GM10248 (cell line): ENCODE data around the gene SPDYE17.
"Not testable (repeated sequence)": the region's sequence is repeated elsewhere in the genome, so short reads cannot be mapped to it uniquely, and the experiment has no call there.

Experiments
- CTCF ChIA-PET: fragments of 300-600 bp; sonication (Branson Sonifier 250); formaldehyde crosslinking; extraction: SDS; loops from one replicate; lab custom pipeline; 2021; ENCODE audit warnings: antibody characterized with exemption; lab: Yijun Ruan, JAX
- POLR2A ChIA-PET: fragments of 350-650 bp; sonication (Branson Sonifier 250); formaldehyde crosslinking; extraction: SDS; loops from one replicate; lab custom pipeline; 2020; ENCODE audit warnings: antibody characterized with exemption; lab: Yijun Ruan, JAX
- DNase-seq: peaks from one replicate; pipeline ENCODE4 v3.0.0; 2012; ENCODE audit errors: extremely low spot score
- TF ChIP-seq, protein P1 (sequence below): IDR thresholded peaks from 2 replicates; pipeline ENCODE4 v1.5.1; 2012; ENCODE audit warnings: mild to moderate bottlenecking, low read depth; ENCODE audit errors: extremely low read depth, missing control alignments, control extremely low read depth

SPDYE17 gene

GRCh38 chr7:77002678-77003233, 29.4 kb downstream of the SPDYE17 start:
- POLR2A ChIA-PET, CTCF ChIA-PET, DNase-seq: not testable (repeated sequence)

DNA sequence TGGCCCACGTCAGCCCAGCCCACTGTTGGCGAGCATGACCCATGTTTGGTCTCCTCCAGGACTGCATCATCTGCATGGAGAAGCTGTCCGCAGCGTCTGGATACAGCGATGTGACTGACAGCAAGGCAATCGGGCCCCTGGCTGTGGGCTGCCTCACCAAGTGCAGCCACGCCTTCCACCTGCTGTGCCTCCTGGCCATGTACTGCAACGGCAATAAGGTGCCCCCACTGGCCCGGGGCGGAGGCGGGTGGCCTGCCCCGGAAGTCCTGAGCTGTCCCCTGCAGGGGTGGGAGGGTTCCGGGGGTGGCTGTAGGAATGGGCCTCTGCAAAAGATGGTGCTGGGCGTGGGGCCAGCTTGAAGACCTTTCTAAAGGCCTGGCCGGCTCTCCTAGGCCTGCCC, 30.1 kb downstream of the SPDYE17 start:
- DNase-seq, POLR2A ChIA-PET, CTCF ChIA-PET: not testable (repeated sequence)

GRCh38 chr7:76999474-77000107, 32.6 kb downstream of the SPDYE17 start:
- CTCF ChIA-PET, DNase-seq, POLR2A ChIA-PET: not testable (repeated sequence)

DNA sequence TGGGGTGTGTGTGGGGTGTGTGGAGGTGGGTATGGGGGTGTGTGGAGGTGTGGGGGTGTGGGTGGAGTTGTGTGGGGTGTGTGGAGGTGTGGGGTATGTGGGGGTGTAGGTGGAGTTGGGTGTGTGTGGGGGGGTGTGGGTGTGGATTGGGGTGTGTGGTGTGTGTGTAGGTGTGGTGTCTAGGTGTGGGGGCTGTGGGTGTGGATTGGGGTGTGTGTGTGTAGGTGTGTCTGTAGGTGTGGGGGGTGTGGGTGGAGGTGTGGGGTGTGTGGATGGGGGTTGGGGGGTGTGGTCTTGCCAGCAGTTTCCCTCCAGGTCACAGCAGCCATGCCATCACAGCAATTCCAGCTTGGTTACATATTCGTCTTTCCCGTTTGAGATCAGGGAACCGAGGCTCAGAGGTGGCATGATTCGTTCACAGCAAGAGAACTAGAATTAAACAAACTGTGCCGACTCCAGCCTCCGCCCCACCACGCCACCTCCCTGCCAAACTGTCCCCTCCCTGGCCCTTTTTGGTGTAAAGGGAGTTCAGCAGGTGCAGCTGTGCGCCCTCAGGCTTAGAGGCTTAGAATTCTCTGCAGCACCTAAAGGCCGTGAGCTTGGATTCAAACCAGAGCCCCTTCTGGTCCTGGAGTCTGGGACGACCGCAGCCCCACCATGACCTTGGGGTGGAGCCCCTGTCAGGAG, 33.3 kb downstream of the SPDYE17 start:
- POLR2A ChIA-PET, CTCF ChIA-PET: not testable (repeated sequence)
- DNase-seq = peak; percentile 42

- no peak for DNase-seq
- ChIA-PET CTCF (no interaction called here), POLR2A (no interaction called here)
- TF ChIP-seq, protein P1, sequence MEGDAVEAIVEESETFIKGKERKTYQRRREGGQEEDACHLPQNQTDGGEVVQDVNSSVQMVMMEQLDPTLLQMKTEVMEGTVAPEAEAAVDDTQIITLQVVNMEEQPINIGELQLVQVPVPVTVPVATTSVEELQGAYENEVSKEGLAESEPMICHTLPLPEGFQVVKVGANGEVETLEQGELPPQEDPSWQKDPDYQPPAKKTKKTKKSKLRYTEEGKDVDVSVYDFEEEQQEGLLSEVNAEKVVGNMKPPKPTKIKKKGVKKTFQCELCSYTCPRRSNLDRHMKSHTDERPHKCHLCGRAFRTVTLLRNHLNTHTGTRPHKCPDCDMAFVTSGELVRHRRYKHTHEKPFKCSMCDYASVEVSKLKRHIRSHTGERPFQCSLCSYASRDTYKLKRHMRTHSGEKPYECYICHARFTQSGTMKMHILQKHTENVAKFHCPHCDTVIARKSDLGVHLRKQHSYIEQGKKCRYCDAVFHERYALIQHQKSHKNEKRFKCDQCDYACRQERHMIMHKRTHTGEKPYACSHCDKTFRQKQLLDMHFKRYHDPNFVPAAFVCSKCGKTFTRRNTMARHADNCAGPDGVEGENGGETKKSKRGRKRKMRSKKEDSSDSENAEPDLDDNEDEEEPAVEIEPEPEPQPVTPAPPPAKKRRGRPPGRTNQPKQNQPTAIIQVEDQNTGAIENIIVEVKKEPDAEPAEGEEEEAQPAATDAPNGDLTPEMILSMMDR = no peak
These were observed 33.9 kb downstream of the SPDYE17 start for GRCh38 chr7:76998285-76998589.

GRCh38 chr7:76997381-76998284, 34.5 kb downstream of the SPDYE17 start:
- ChIA-PET POLR2A (no interaction called here), CTCF (no interaction called here)
- TF ChIP-seq, protein P1 = no peak
- peak; percentile 27 for DNase-seq

- CTCF ChIA-PET, DNase-seq, POLR2A ChIA-PET: not testable (repeated sequence)
These were observed 35.2 kb downstream of the SPDYE17 start for GRCh38 chr7:76996932-76997331.

DNA sequence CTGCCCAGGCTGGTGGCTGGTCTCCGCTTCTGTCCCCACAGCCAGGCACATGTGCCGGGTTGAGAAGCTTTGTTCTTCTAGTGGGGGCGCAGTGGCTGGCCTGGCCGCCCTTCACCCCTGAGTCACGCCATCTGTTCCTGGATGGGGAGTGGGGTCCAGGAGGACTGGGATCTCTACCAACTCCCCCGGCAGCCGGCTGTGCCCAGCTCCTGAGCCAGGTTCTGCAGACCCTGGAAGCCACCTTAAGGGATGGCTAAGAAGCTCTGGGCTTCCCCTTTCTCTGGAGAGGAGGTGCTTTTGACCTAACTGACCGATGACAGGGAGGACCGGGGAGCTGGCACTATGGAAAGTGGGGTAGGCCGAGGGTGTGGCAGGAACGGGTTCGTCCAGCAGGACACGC, 37.9 kb downstream of the SPDYE17 start:
- DNase-seq, POLR2A ChIA-PET, CTCF ChIA-PET: not testable (repeated sequence)

GRCh38 chr7:76993831-76994230, 38.3 kb downstream of the SPDYE17 start:
- DNase-seq, CTCF ChIA-PET, POLR2A ChIA-PET: not testable (repeated sequence)

- POLR2A ChIA-PET, DNase-seq, CTCF ChIA-PET: not testable (repeated sequence)
These were observed 39.3 kb downstream of the SPDYE17 start for GRCh38 chr7:76992871-76993270.

GRCh38 chr7:76992204-76992603, 40.0 kb downstream of the SPDYE17 start:
- POLR2A ChIA-PET, DNase-seq, CTCF ChIA-PET: not testable (repeated sequence)

GRCh38 chr7:76990202-76990601, 42.0 kb downstream of the SPDYE17 start:
- DNase-seq, POLR2A ChIA-PET, CTCF ChIA-PET: not testable (repeated sequence)

GRCh38 chr7:76985924-76986717, 46.0 kb downstream of the SPDYE17 start:
- POLR2A ChIA-PET, CTCF ChIA-PET, DNase-seq: not testable (repeated sequence)

- POLR2A ChIA-PET, DNase-seq, CTCF ChIA-PET: not testable (repeated sequence)
These were observed 47.4 kb downstream of the SPDYE17 start for GRCh38 chr7:76984784-76985136.
